ENCODE measurements around the gene C17orf58.
A peak's percentile ranks its signal among the peaks of the same experiment; 100 is the strongest.
"Not testable (repeated sequence)": the region's sequence is repeated elsewhere in the genome, so short reads cannot be mapped to it uniquely, and the experiment has no call there.

Gene C17orf58

DNA sequence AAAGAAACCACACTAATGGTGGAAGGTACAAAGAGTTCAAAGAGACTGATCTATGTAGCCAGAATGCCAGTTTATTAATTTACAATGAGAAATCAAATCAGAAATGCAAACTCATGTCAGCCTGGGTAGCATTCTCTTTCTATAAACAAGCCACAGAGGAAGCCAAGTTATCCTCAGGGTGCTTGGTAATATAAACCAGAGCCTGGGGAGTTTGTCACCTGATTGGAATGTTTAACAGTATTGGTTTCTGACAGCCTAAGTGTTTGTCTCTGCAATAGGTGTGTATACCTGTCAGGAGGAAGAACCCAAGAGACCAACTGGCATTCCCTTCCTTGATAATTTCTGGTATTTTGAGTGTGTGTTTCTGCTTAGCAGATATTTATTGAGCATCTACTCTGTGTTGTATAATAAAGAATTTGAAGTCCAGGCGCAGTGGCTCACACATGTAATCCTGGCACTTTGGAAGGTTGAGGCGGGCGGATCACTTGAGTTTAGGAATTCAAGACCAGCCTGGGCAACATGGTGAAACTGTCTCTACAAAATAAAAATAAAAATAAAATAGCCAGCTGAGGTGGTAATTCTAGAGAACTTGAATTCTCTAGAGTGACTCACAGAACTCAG, 3.1 kb upstream of the C17orf58 start:
- no peak for DNase-seq

- no peak for DNase-seq
These were observed 2.2 kb upstream of the C17orf58 start for GRCh38 chr17:67998466-67998865.

GRCh38 chr17:67995570-67996263, 552 bp downstream of the C17orf58 start:
- DNase-seq, result no peak

DNA sequence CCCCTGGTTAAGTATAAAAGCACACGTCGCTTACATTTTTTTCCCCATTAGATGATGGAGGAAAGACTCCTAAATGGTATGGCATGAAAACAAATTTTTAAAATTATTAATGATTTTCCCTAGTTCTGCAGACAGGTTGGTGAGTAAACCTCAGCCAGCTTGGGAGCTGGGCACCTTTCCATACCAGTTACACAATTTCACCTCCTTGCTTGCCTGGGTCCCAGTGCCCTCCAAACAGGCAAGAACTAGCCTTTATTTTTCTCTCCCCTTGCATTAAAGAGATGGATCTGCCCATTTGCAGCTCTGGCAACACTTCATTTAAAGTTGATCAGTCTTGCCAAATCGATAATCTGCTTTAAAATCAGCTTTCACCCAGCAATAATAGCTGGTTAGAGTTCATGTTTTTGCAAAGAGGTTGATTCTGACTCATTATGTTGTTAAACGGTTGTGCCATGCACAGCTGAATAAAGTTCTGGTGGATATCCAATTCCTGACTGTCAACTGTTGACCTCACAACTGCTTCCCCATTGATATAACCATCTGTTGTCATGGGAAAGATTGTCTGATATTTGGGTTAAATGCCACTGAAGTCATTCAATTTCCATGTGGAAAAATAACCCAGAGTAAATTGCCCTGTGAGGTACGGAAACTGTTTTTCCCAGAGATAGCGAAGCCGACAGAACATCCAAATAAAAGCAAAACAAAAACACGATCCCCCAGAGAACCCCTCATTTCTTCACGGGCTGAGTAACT, 1.3 kb downstream of the C17orf58 start:
- peak; percentile 63 for DNase-seq

GRCh38 chr17:67993998-67994361, 2.3 kb downstream of the C17orf58 start:
- DNase-seq, result no peak

DNA sequence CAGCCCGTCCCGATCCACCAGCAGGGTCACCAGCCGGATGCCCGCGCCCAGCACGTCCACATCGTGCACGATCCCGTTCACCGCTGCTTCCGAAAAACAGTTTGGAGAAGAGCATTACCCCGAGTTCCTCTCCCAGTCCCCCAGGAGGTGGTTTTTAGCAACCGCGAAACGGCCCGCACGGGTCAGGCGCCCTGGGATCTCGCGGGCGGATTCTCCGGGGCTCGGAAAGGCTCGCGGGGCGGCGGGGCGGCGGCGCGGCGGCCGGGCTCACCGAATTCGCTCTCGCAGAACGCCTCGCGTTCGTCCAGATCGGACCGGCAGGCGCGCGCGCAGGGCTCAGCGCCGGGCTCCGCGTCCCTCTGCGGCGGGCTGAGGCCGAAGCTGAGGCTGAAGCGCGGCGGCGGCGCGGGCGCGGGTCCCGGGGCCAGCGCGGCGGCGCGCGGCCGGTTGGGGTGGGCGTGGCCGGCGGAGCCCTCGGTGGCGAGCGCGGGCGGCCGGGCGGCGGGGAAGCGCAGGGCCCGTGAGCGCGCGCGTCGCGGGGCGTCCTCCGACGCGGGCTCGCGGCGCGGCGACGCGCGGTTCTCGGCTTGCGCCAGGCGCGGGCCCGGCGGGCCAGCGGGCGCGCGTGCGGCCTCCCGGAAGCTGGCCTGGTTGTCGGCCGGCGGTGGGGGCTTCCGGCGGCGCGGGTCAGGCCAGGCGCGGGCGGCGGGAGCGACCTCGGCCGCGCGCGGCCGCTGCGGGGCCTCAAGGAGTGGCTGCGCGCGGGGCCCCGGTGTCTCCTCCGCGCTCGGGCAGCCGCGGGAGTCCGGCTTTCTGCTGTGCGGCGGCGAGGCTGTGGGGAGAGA, 2.9 kb downstream of the C17orf58 start:
- peak; percentile 89 for DNase-seq

- no peak for DNase-seq
These were observed 3.6 kb downstream of the C17orf58 start for GRCh38 chr17:67992548-67993152.

DNA sequence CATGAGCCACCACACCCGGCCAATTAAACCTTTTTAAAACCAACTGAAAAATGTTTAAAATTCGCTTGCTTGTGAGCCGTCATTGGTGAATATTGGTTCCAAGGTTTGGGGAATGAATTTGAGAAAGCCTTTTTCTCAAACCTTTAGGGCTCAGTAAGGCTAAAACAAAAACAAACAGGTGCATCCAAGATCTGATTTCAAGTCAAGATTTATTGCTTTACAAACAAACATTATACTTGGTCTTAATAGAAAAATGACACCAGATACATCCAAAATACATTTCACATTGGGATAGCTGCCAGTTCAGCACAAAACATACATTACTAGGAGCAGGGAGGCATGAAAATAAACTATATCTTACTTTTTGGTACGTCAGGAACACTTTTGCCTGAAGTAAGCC, 5.4 kb downstream of the C17orf58 start:
- DNase-seq, result no peak

DNA sequence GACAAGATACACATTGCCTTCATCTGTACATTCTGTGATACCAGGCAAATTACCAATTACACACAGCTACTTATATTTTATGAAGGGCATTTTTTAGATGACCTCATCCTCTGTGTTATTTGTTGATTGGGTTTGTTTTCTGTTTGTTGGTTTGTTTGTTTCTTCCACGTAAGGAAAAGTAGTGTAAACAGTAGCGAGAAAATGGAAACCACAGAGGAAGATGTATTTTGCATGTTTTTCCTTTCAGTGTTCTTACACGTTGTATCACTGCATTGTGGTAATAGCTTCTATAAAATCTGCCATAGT, 12.9 kb downstream of the C17orf58 start:
- DNase-seq, result no peak

DNA sequence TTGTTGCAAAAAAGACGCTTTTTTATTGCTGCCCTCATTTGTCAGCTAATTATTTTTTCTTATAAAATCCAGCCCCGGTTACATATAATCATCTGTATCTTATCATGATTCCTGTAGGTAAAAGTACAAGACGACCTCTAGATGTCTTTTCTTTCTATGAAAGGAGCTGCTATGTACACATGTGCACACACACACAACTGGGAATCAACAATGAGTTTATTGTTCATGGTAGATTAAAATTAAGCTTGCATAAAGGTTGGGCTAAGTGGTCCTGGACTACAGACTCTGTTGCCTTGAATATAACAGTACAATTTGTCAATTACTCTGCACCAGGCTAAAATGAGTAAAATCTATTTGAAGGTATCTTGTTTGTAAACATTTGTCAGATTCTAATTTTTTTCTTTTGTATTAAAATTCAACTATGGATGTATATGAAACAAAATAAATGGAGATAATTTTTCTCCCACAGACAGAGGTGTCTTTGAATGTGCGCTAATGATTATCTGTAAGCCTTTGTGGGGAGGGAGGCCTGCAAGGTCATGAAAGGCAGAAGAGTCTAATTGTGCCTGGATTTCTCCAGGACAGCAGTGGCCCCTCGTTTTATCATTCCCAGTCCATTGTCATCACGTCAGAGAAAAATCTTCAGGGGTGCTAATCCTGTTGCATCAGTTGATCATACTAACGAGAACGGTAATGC, 13.4 kb downstream of the C17orf58 start:
- DNase-seq, result no peak

GRCh38 chr17:67982034-67982640, 14.1 kb downstream of the C17orf58 start:
- DNase-seq, result no peak

- DNase-seq, result not testable (repeated sequence)
These were observed 15.4 kb downstream of the C17orf58 start for GRCh38 chr17:67980883-67981282.

- no peak for DNase-seq
These were observed 15.8 kb downstream of the C17orf58 start for GRCh38 chr17:67980456-67980855.

GRCh38 chr17:67976306-67976705, 20.0 kb downstream of the C17orf58 start:
- not testable (repeated sequence) for DNase-seq

DNA sequence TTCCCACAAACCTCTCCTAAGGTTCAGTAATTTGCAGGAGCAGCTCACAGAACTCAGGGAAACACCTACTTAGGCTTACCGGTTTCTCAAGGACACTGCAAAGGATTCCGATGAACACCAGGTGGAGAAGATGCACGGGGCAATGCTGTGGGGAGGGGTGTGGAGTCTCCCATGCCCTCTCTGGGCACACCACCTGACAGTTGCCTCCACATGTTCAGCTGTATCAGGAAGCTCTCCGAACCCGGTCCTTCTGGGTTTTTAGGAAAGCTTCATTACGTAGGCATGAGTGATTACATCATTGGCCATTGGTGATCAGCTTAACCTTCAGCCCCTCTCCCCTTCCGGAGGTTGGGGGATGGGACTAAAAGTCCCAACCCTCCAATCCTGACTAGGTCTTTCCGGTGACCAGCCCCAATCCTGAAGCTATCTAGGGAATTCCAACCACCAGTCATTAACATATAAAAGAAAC, 21.6 kb downstream of the C17orf58 start:
- DNase-seq, result no peak

GRCh38 chr17:67974185-67974584, 22.1 kb downstream of the C17orf58 start:
- no peak for DNase-seq

GRCh38 chr17:67970783-67971182, 25.5 kb downstream of the C17orf58 start:
- DNase-seq, result no peak

- DNase-seq, result peak; percentile 60
These were observed 33.1 kb downstream of the C17orf58 start for GRCh38 chr17:67963145-67963572.

DNA sequence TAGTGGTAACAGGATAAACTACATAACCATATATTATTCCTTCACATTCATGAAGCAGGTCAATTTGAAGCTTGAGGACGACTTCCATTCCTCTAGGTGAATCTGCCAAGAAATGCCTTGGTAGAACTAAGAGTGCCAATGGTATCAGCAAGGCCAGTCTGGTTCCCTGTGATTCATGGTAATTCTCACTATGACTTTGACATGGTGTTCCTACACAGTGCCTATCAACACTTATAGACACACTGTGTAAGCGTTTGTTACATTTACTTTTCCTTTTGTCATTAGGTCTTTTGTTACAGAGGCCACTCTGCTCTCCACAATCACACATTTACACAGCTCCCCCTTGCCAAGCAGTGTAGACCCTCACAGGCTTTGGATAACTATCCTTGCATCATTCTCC, 34.1 kb downstream of the C17orf58 start:
- DNase-seq, result not testable (repeated sequence)

DNA sequence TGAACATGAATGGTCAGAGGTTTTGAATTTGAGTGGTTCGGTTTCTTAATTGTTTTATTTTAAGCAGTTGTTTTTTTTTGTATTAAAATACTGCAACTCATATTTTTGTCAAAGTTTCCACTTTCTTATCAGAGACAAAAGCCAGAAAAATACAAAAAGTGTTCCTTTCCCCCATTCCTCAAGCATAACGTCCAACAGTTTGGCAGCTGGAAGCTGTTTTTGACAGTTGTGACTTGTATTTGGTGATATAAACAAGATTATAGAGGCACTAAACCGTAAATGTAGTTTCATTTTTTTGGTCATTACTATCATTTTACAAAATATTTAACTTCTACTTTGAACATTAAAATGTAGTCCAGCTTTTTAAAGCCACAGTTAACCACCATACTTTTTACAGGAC, 36.0 kb downstream of the C17orf58 start:
- DNase-seq, result not testable (repeated sequence)

- DNase-seq, result no peak
These were observed 36.8 kb downstream of the C17orf58 start for GRCh38 chr17:67959510-67959909.

DNA sequence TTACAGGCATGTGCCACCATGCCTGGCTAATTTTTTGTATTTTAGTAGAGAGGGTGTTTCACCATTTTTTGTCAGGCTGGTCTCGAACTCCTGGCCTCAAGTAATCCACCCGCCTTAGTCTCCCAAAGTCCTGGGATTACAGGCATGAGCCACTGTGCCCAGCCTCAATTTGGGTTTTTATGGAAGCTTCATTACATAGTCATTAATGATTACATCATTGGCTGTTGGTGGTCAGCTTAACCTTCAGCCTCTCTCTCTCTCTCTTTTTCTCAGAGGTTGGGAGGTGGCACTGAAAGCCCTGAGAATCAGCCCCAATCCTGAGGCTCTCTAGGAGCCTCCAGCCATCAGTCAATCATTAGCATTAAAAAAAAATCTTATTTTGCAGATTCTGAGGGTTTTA, 45.3 kb downstream of the C17orf58 start:
- no peak for DNase-seq
